HepG2 (cell line): ENCODE data around the gene CGB5. TPM values are rescaled to one million over a fixed set of nuclear protein-coding genes. Genes with fewer than 3 reads are reported as not detected.

Source experiments
- AHDC1 ChIP-seq: sonication (generic); formaldehyde crosslinking; IDR thresholded peaks from 2 replicates; pipeline ENCODE4 v1.5.1; 2020; ENCODE audit warnings: mild to moderate bottlenecking, missing genetic modification reagents, borderline replicate concordance
- ARID5B ChIP-seq: IDR thresholded peaks from 2 replicates; pipeline ENCODE4 v1.4.0; 2020; ENCODE audit warnings: mild to moderate bottlenecking, missing genetic modification reagents
- BATF2 ChIP-seq: sonication (generic); formaldehyde crosslinking; IDR thresholded peaks from 2 replicates; pipeline ENCODE4 v1.8.0; 2022; ENCODE audit warnings: mild to moderate bottlenecking, missing genetic modification reagents, moderate library complexity
- IKZF1 ChIP-seq: fragments of 450-650 bp; IDR thresholded peaks from 2 replicates; pipeline ENCODE4 v1.7.1; 2016
- LBX2 ChIP-seq: sonication (generic); formaldehyde crosslinking; IDR thresholded peaks from 2 replicates; pipeline ENCODE4 v1.5.0; 2020; ENCODE audit warnings: missing genetic modification reagents, mild to moderate bottlenecking, borderline replicate concordance
- NFE2 ChIP-seq: sonication (generic); formaldehyde crosslinking; IDR thresholded peaks from 2 replicates; pipeline ENCODE4 v1.4.0; 2020; ENCODE audit warnings: missing genetic modification reagents
- PLRG1 ChIP-seq: fragments of 450-650 bp; conservative IDR thresholded peaks from 2 replicates; pipeline ENCODE4 v1.6.1; 2016
- XBP1 ChIP-seq: sonication (generic); formaldehyde crosslinking; IDR thresholded peaks from 2 replicates; pipeline ENCODE4 v1.5.0; 2020; ENCODE audit warnings: missing genetic modification reagents
- ZNF101 ChIP-seq: sonication (generic); formaldehyde crosslinking; IDR thresholded peaks from 2 replicates; pipeline ENCODE4 v1.4.0; 2020; ENCODE audit warnings: mild to moderate bottlenecking, low read depth, missing genetic modification reagents, borderline replicate concordance
- ZNF225 ChIP-seq: sonication (generic); formaldehyde crosslinking; IDR thresholded peaks from 2 replicates; pipeline ENCODE4 v1.4.0; 2020; ENCODE audit warnings: mild to moderate bottlenecking, missing genetic modification reagents
- ZNF3 ChIP-seq: IDR thresholded peaks from 2 replicates; pipeline ENCODE4 v1.7.0; 2017; ENCODE audit warnings: inconsistent platforms
- ZNF331 ChIP-seq: sonication (generic); formaldehyde crosslinking; IDR thresholded peaks from 2 replicates; pipeline ENCODE4 v1.4.0; 2020; ENCODE audit warnings: missing genetic modification reagents
- ZNF44 ChIP-seq: sonication (generic); formaldehyde crosslinking; IDR thresholded peaks from 2 replicates; pipeline ENCODE4 v1.5.1; 2020; ENCODE audit warnings: mild to moderate bottlenecking, missing genetic modification reagents
- ZNF451 ChIP-seq: sonication (generic); formaldehyde crosslinking; IDR thresholded peaks from 2 replicates; pipeline ENCODE4 v1.5.0; 2020; ENCODE audit warnings: mild to moderate bottlenecking, missing genetic modification reagents
- ZNF556 ChIP-seq: sonication (generic); formaldehyde crosslinking; IDR thresholded peaks from 2 replicates; pipeline ENCODE4 v1.4.0; 2020; ENCODE audit warnings: mild to moderate bottlenecking, missing genetic modification reagents, borderline replicate concordance
- ZNF670 ChIP-seq: sonication (generic); formaldehyde crosslinking; IDR thresholded peaks from 2 replicates; pipeline ENCODE4 v1.8.0; 2022; ENCODE audit warnings: mild to moderate bottlenecking, missing genetic modification reagents, borderline replicate concordance
- ZNF747 ChIP-seq: sonication (generic); formaldehyde crosslinking; IDR thresholded peaks from 2 replicates; pipeline ENCODE4 v1.8.1; 2023; ENCODE audit warnings: missing genetic modification reagents, mild to moderate bottlenecking, borderline replicate concordance
- ZSCAN20 ChIP-seq: sonication (generic); formaldehyde crosslinking; IDR thresholded peaks from 2 replicates; pipeline ENCODE4 v1.4.0; 2020; ENCODE audit warnings: missing genetic modification reagents, mild to moderate bottlenecking, borderline replicate concordance
- ZSCAN22 ChIP-seq: sonication (generic); formaldehyde crosslinking; IDR thresholded peaks from 2 replicates; pipeline ENCODE4 v1.4.0; 2020; ENCODE audit warnings: mild to moderate bottlenecking, missing genetic modification reagents
- polyA plus RNA-seq, 8 experiments: library from polyadenylated mRNA; depleted of rRNA in 3 of 8; stranded (reverse) in 7 of 8; unstranded in 1 of 8; fragments of >200 nt; fragmentation: Illumina TruSeq in 4 of 8; extraction: Trizol in 4 of 8; gene quantifications; 2 replicates each; pipeline versions ENCODE4 v1.2.1 to v1.2.3, GENCODE V29; 2011 to 2016; ENCODE audit warnings: low read depth in 4 of 8, missing spikeins in 1 of 8, mixed read lengths in 1 of 8; ENCODE audit not compliant: insufficient read depth in 1 of 8
- total RNA-seq, 5 experiments: library from RNA; depleted of rRNA; stranded (reverse); fragments of >200 nt; fragmentation: Illumina TruSeq; extraction: Trizol; gene quantifications; 2 replicates each; pipeline ENCODE4 v1.2.3, GENCODE V29; 2016; ENCODE audit warnings: low read depth in 1 of 5

Gene CGB5
- total and polyA plus RNA-seq, 2 of the 13 experiments (the other 11 are each of a cell fraction or from before 2014, with no cell fraction given), result not detected

DNA sequence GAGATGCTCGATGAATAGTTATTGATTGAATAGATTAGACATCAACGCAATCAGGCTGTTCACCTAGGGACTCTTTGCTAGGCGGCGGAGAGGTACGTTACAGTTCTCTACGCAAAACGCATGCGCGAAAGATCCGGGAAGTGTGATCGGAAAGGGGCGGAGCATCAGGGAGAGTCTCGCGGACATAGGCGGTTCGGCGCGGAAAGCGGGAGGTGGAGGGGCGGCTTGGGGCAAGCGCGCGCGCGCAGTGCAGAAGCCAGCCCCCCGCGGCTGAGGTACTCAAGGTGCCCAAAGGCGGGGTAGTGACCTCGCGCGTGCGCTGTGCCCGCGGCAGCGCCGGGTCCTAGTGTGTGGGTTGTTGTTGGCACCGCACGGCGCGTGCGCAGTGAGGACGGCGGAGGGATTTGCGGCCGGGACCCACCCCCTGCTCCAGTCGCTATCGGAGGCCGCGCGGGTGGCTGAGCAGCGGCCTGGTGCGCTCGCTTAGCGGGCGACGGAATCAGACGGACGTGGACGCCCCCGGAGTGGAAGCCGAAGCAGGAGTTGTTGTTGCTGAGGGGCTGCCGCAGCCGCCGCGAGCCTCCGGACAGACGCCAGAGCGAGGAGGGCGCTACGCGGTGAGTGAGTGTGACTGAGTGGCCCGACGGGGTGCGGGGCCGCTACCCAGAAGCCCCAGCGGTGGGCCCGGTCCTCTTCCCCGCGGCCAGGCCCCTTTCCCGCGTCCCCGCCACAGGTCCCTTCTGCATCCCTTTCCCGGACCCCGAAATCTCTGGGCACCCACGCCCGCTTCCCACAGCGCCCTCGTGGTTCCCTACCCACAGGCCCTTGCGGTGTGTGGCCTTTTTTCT is 41.6 kb downstream of the CGB5 start, which contains the start of gene SNRNP70 (continued):
- TF ChIP-seq ARID5B (CRISPR knock-in tag) (peak; percentile 55; the same call in 1 of the 2 replicates), ZNF101 (no peak), ZNF747 (CRISPR knock-in tag) (0 out of 2 replicates have a peak, but pooled peaks have one; percentile 27), ZNF225 (no peak), XBP1 (CRISPR knock-in tag) (no peak), NFE2 (no peak), ZNF331 (CRISPR knock-in tag) (peak; percentile 32; the same call in 1 of the 2 replicates), IKZF1 (no peak), AHDC1 (CRISPR knock-in tag) (no peak; the same call in 1 of the 2 replicates), ZNF556 (CRISPR knock-in tag) (peak; percentile 50; the same call in 1 of the 2 replicates), LBX2 (CRISPR knock-in tag) (peak; percentile 93), ZNF3 (0 out of 2 replicates have a peak, but pooled peaks have one; percentile 11), ZNF670 (CRISPR knock-in tag) (peak; percentile 88; the same call in 1 of the 2 replicates), PLRG1 (no peak), BATF2 (0 out of 2 replicates have a peak, but pooled peaks have one; percentile 6), ZNF44 (no peak), ZSCAN20 (CRISPR knock-in tag) (peak; percentile 82; the same call in 1 of the 2 replicates), ZNF451 (CRISPR knock-in tag) (no peak; the same call in 1 of the 2 replicates), ZSCAN22 (no peak)
